NCI-H226 (cell line): Measurements from ENCODE around the gene PCDHGA9.
"Not testable (repeated sequence)": the region's sequence is repeated elsewhere in the genome, so short reads cannot be mapped to it uniquely, and the experiment has no call there.

Source experiments
- DNase-seq: peaks from one replicate; pipeline ENCODE4 v3.0.0-alpha.2; 2015

The PCDHGA9 gene

DNA sequence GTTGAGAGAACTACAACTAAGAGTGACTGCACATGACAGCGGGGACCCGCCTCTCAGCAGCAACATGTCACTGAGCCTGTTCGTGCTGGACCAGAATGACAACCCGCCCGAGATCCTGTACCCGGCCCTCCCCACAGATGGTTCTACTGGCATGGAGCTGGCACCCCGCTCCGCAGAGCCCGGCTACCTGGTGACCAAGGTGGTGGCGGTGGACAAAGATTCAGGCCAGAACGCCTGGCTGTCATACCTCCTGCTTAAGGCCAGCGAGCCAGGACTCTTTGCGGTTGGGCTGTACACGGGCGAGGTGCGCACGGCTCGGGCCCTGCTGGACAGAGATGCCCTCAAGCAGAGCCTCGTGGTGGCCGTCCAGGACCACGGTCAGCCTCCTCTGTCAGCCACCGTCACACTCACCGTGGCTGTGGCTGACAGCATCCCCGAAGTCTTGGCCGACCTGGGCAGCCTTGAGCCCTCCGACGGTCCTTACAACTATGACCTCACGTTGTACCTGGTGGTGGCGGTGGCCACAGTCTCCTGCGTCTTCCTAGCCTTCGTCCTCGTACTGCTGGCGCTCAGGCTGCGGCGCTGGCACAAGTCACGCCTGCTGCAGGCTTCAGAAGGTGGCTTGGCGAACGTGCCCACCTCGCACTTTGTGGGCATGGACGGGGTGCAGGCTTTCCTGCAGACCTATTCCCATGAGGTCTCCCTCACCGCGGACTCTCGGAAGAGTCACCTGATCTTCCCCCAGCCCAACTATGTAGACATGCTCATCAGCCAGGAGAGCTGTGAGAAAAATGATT is 17.9 kb upstream of the PCDHGA9 start:
- DNase-seq = no peak

DNA sequence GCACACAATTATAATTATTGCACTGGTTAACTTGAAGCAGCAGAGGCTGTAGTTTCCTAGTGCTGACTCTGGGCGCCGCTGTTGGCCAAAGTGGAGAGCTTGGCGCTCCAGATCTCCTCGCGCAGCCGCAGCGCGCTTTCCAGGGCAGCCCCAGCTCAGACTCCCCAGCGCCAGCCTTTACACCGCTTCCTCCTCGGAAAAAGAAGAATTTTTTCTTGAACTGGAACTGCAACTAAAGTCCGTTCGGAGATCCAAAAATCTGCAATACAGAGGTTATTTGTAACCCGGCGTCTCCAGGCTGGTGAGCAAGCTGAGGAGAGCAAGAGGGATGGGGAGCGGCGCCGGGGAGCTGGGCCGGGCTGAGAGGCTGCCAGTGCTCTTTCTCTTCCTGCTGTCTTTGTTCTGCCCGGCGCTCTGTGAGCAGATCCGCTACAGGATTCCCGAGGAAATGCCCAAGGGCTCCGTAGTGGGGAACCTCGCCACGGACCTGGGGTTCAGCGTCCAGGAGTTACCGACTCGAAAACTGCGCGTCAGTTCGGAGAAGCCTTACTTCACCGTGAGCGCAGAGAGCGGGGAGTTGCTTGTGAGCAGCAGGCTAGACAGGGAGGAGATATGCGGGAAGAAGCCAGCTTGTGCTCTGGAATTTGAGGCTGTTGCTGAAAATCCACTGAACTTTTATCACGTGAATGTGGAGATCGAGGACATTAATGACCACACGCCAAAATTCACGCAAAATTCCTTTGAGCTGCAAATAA is 14.8 kb upstream of the PCDHGA9 start, which contains the start of gene PCDHGB4:
Gene PCDHGB4 (plus strand): TSS at position 142 of the 755 bp plus-strand sequence. CDS start 187 bp downstream, at position 329.
- not testable (repeated sequence) for DNase-seq

DNA sequence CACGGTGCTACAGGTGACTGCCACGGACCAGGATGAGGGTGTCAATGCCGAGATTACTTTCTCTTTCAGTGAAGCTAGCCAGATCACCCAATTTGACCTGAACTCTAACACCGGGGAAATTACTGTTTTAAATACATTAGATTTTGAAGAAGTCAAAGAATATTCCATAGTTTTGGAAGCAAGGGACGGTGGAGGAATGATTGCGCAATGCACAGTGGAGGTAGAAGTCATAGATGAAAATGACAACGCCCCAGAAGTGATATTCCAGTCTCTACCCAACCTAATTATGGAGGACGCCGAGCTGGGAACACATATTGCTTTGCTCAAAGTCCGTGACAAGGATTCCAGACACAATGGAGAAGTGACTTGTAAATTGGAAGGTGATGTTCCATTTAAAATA is 13.9 kb upstream of the PCDHGA9 start:
- DNase-seq = no peak

DNA sequence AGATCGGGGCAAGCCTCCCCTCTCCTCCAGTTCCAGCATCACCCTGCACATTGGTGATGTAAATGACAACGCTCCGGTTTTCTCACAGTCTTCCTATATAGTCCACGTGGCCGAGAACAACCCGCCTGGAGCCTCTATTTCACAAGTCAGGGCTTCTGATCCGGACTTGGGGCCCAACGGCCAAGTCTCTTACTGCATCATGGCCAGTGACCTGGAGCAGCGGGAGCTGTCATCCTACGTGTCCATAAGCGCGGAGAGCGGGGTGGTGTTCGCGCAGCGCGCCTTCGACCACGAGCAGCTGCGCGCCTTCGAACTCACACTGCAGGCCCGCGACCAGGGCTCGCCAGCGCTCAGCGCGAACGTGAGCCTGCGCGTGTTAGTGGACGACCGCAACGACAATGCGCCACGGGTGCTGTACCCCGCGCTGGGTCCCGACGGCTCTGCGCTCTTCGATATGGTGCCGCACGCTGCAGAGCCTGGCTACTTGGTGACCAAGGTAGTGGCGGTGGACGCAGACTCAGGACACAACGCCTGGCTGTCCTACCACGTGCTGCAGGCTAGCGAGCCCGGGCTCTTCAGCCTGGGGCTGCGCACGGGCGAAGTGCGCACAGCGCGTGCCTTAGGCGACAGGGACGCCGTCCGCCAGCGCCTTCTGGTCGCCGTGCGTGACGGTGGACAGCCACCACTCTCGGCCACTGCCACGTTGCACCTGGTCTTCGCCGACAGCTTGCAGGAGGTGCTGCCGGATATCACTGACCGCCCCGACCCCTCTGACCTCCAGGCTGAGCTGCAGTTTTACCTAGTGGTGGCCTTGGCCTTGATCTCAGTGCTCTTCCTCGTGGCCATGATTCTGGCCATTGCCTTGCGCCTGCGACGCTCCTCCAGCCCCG is 13.2 kb upstream of the PCDHGA9 start:
- DNase-seq = no peak

DNA sequence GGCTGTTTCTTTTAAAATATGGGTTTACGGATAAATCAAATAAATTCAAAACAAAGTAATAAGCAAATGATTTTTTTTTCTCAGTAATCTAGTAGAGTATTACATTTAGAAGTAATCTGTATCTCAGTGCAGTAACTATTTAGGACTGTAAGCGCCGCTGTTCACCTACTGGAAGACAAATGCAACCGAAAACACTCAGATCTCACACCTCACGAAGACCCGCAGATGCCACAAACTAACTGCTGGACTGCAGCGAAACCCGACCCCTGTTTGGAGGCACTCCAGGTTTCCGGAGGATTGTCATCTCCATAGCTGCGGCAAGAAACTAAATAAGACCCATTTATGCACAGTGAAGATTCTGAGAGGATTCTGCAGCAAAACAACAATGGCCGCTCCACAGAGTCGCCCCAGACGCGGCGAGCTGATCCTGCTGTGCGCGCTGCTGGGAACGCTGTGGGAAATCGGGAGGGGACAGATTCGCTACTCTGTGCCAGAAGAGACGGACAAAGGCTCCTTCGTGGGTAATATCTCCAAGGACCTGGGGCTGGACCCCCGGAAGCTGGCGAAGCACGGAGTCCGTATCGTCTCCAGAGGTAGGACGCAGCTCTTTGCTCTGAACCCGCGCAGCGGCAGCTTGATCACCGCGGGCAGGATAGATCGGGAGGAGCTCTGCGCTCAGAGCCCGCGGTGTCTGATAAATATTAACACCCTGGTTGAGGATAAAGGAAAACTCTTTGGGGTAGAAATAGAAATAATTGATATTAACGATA is 10.0 kb upstream of the PCDHGA9 start, which contains the start of gene PCDHGA8:
Gene PCDHGA8 (plus strand): TSS at position 205 of the 770 bp plus-strand sequence. CDS start 181 bp downstream, at position 386.
- DNase-seq = no peak

DNA sequence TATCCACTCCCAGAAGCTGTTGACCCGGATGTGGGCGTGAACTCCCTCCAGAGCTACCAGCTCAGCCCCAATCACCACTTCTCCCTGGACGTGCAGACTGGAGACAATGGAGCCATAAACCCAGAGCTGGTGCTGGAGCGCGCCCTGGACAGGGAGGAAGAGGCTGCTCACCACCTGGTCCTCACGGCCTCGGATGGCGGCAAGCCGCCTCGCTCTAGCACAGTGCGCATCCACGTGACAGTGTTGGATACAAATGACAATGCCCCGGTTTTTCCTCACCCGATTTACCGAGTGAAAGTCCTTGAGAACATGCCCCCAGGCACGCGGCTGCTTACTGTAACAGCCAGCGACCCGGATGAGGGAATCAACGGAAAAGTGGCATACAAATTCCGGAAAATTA is 9.3 kb upstream of the PCDHGA9 start:
- no peak for DNase-seq

DNA sequence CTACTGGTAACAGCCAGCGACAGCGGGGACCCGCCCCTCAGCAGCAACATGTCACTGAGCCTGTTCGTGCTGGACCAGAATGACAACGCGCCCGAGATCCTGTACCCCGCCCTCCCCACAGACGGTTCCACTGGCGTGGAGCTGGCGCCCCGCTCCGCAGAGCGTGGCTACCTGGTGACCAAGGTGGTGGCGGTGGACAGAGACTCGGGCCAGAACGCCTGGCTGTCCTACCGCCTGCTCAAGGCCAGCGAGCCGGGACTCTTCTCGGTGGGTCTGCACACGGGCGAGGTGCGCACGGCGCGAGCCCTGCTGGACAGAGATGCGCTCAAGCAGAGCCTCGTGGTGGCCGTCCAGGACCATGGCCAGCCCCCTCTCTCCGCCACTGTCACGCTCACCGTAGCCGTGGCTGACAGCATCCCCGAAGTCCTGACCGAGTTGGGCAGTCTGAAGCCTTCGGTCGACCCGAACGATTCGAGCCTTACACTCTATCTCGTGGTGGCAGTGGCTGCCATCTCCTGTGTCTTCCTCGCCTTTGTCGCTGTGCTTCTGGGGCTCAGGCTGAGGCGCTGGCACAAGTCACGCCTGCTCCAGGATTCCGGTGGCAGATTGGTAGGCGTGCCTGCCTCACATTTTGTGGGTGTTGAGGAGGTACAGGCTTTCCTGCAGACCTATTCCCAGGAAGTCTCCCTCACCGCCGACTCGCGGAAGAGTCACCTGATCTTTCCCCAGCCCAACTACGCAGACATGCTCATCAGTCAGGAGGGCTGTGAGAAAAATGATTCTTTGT is 8.0 kb upstream of the PCDHGA9 start:
- DNase-seq = not testable (repeated sequence)

DNA sequence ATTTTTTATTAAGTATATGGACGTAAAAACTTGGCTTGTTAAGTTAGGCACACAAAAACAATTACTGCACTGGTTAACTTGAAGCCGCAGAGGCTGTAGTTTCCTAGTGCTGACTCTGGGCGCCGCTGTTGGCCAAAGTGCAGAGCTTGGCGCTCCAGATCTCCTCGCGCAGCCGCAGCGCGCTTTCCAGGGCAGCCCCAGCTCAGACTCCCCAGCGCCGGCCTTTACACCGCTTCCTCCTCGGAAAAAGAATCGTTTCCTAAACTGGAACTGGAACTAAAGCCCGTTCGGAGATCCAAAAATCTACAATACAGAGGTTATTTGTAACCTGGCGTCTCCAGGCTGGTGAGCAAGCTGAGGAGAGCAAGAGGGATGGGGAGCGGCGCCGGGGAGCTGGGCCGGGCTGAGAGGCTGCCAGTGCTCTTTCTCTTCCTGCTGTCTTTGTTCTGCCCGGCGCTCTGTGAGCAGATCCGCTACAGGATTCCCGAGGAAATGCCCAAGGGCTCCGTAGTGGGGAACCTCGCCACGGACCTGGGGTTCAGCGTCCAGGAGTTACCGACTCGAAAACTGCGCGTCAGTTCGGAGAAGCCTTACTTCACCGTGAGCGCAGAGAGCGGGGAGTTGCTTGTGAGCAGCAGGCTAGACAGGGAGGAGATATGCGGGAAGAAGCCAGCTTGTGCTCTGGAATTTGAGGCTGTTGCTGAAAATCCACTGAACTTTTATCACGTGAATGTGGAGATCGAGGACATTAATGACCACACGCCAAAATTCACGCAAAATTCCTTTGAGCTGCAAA is 4.6 kb upstream of the PCDHGA9 start, which contains the start of gene PCDHGB5:
Gene PCDHGB5 (plus strand): TSS at position 192 of the 796 bp plus-strand sequence. CDS start 181 bp downstream, at position 373.
- not testable (repeated sequence) for DNase-seq

DNA sequence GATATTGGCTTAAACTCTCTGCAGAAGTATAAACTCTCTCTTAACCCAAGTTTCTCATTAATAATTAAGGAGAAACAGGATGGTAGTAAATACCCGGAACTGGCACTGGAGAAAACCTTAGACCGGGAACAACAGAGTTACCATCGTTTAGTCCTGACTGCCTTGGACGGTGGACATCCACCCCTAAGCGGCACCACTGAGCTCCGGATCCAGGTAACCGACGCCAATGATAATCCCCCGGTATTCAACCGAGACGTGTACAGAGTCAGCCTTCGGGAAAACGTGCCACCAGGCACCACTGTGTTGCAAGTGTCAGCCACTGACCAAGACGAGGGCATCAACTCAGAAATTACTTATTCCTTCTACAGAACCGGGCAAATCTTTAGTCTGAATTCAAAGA is 4.0 kb upstream of the PCDHGA9 start:
- no peak for DNase-seq

DNA sequence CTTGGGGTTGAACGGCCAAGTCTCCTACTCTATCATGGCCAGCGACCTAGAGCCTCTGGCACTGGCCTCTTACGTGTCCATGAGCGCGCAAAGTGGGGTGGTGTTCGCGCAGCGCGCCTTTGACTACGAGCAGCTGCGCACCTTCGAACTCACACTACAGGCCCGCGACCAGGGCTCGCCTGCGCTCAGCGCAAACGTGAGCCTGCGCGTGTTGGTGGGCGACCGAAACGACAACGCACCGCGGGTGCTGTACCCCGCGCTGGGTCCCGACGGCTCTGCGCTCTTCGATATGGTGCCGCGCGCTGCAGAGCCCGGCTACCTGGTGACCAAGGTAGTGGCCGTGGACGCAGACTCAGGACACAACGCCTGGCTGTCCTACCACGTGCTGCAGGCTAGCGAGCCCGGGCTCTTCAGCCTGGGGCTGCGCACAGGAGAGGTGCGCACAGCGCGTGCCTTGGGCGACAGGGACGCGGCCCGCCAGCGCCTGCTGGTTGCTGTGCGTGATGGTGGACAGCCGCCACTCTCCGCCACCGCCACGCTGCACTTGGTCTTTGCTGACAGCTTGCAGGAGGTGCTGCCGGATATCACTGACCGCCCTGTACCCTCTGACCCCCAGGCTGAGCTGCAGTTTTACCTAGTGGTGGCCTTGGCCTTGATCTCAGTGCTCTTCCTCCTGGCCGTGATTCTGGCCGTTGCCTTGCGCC is 2.9 kb upstream of the PCDHGA9 start:
- DNase-seq = no peak

DNA sequence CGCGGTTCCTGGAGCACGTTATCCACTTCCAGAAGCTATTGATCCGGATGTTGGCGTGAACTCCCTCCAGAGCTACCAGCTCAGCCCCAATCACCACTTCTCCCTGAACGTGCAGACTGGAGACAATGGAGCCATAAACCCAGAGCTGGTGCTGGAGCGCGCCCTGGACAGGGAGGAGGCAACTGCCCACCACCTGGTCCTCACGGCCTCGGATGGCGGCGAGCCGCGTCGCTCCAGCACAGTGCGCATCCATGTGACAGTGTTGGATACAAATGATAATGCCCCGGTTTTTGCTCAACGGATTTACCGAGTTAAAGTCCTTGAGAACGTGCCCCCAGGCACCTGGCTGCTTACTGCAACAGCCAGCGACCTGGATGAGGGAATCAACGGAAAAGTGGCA is 809 bp downstream of the PCDHGA9 start:
- DNase-seq = no peak

DNA sequence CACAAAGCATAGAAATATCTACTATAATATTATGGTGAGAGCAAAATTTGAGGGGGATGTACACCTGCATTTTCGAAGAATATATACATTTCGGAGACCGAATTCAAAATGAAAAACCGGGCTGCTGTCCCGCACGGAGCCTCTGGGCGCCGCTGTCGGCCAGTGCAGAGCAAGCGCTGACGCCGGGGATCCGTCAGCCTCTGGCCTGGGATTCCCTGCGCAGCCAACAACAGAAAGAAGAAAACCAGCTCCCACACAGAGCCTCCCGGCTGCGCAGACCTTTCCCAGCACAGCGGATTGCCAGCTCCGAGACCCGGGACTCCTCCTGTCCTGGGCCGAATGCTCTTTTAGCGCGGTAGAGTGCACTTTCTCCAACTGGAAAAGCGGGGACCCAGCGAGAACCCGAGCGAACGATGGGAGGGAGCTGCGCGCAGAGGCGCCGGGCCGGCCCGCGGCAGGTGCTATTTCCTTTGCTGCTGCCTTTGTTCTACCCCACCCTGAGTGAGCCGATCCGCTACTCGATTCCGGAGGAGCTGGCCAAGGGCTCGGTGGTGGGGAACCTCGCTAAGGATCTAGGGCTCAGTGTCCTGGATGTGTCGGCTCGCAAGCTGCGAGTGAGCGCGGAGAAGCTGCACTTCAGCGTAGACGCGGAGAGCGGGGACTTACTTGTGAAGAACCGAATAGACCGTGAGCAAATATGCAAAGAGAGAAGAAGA is 5.4 kb downstream of the PCDHGA9 start, which contains the start of gene PCDHGB6:
Gene PCDHGB6 (plus strand): TSS at position 232 of the 716 bp plus-strand sequence. CDS start 182 bp downstream, at position 414.
- not testable (repeated sequence) for DNase-seq

DNA sequence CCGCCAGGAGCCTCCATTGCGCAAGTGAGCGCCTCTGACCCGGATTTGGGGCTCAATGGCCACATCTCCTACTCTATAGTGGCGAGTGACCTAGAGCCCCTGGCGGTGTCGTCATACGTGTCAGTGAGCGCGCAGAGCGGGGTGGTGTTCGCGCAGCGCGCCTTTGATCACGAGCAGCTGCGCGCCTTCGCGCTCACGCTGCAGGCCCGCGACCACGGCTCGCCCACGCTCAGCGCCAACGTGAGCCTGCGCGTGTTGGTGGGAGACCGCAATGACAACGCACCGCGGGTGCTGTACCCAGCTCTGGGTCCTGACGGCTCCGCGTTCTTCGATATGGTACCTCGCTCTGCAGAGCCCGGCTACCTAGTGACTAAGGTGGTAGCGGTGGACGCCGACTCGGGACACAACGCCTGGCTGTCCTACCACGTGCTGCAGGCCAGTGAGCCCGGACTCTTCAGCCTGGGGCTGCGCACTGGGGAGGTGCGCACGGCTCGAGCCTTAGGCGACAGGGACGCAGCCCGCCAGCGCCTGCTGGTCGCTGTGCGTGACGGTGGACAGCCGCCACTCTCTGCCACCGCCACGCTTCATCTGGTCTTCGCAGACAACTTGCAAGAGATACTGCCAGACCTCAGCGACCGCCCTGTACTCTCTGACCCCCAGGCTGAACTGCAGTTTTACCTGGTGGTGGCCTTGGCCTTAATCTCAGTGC is 7.2 kb downstream of the PCDHGA9 start:
- DNase-seq = no peak

DNA sequence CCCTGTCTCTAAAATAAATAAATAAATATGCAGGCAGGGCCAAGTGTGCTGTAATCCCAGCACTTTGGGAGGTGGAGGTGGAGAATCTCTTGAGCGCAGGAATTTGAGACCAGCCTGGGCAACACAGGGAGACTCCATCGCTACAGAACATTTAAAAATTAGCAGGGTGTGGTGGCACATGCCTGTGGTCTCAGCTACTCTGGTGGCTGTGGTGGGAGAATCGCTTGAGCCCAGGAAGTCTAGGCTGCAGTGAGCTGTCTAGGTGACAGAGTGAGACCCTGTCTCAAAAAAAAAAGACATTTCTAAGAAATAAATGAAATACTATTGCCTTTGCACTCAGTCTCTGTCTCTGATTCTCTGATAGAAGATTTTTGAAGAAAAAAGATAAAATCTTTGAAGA is 9.0 kb downstream of the PCDHGA9 start:
- DNase-seq = no peak

DNA sequence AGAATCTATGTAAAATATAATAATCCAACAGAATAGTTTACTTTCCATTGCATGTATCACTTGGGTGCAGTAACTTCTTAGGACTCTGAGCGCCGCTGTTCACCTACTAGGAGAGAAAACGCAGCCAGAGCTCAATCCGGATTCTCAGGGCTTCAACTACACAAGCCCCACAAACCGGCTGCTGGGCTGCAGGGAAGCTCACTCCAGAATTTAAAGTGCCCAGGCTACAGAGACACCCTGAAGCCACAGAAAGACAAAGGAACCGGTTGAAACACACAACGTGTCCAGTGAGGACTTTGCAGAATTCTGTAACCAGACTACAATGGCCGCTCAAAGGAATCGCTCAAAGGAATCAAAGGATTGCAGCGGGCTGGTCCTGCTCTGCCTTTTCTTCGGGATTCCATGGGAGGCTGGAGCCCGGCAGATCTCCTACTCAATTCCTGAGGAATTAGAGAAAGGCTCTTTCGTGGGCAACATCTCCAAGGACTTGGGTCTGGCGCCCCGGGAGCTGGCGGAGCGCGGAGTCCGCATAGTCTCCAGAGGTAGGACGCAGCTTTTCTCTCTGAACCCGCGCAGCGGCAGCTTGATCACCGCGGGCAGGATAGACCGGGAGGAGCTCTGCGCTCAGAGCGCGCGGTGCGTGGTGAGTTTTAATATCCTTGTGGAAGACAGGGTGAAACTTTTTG is 10.4 kb downstream of the PCDHGA9 start, which contains the start of gene PCDHGA10:
Gene PCDHGA10 (plus strand): TSS at position 134 of the 686 bp plus-strand sequence. CDS start 189 bp downstream, at position 323.
- DNase-seq = peak; percentile 56

DNA sequence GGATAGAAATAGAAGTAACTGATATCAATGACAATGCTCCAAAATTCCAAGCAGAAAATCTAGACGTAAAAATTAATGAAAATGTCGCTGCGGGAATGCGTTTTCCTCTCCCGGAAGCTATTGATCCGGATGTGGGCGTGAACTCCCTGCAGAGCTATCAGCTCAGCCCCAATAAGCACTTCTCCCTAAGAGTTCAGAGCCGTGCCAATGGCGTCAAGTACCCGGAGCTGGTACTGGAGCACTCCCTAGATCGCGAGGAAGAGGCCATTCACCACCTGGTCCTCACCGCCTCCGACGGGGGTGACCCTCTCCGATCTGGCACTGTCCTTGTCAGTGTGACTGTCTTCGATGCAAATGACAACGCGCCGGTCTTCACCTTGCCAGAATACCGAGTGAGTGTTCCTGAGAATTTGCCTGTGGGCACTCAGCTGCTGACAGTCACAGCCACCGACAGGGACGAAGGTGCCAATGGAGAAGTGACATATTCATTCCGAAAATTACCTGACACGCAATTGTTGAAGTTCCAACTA is 11.0 kb downstream of the PCDHGA9 start:
- no peak for DNase-seq
